ENCODE results near the gene CPSF4. TPM values are rescaled to one million over a fixed set of nuclear protein-coding genes. Genes with fewer than 3 reads are reported as not detected.

CPSF4 gene
- total and polyA plus RNA-seq, 7 experiments from 2014 or later, result 22.4 to 69.4 (median 42.9) TPM

GRCh38 chr7:99406557-99406956, 32.2 kb upstream of the CPSF4 start:
- Mint-ChIP-seq H3K27ac (peak overlapping the region; percentile 90 to 97 (median 97)), H3K9me3 (peaks cover 0 to 5% (median 0%) of the 10 kb centered on the region in 11 donors), H3K4me3 (peak overlapping the region; percentile 29 to 98 (median 96)), H3K36me3 (peaks cover 11 to 29% (median 14%) of the 10 kb centered on the region in 5 donors), H3K27me3 (no peaks in the 10 kb centered on the region), H3K4me1 (peaks cover 43 to 68% (median 47%) of the 10 kb centered on the region in 7 donors)
- no peaks in the 10 kb centered on the region for H3K27me3 ChIP-seq (ENCODE audit: control insufficient read depth in 2 of 2, insufficient read depth in 2 of 2, low read length in 2 of 2)
- H3K27ac ChIP-seq (ENCODE audit: low read depth, low read length), result peak overlapping the region; percentile 93
- intact Hi-C loops (cut with micrococcal nuclease), result loop anchor here (5.0 to 10.0 kb wide), 3 partner anchors 34 to 678 kb away; partner anchors contain the start of genes ARPC1B (in 1 of the 2), COPS6 (in 1 of the 2), SMURF1 (in 1 of the 2) and ZNF3 (in 1 of the 2)
- H3K4me3 ChIP-seq (ENCODE audit: low read length), result no peak overlapping the region
- no peak for DNase-seq
- H3K36me3 ChIP-seq (ENCODE audit: control insufficient read depth in 2 of 3, insufficient read depth in 3 of 3, low read length in 3 of 3), result peaks cover 11 to 48% (median 15%) of the 10 kb centered on the region in 3 experiments
- CTCF ChIA-PET, result interaction anchor here (1.0 kb wide), 1 partner anchor 41 kb away, joined by 3 read pairs; no protein-coding TSS in a partner anchor
- ATAC-seq, result no peak
- POLR2A ChIA-PET, result interaction anchor here (1.1 to 5.0 kb wide), 9 partner anchors 7 to 151 kb away, joined by 3 to 62 read pairs (median 22); partner anchors contain the start of genes ARPC1B, ZNF394 and ZNF655
- H3K9me3 ChIP-seq (ENCODE audit: control insufficient read depth in 2 of 3, low read length in 3 of 3), result no peaks in the 10 kb centered on the region
- H3K4me1 ChIP-seq (ENCODE audit: control insufficient read depth in 2 of 2, insufficient read depth in 2 of 2, low read length in 2 of 2), result peaks cover 26 to 37% of the 10 kb centered on the region in 2 donors

GRCh38 chr7:99407872-99408378, 30.8 kb upstream of the CPSF4 start:
- ChIA-PET CTCF (interaction anchor here (0.6 to 0.9 kb wide), 2 partner anchors 17 to 59 kb away, joined by 3 to 4 read pairs; no protein-coding TSS in a partner anchor), POLR2A (interaction anchor here (0.5 to 5.0 kb wide), 17 partner anchors 9 to 1021 kb away, joined by 3 to 62 read pairs (median 6); partner anchors contain the start of genes ARPC1A, ARPC1B, CPSF4 and MEPCE)
- Mint-ChIP-seq H3K4me1 (peaks cover 41 to 69% (median 45%) of the 10 kb centered on the region in 7 donors), H3K4me3 (peak overlapping the region; percentile 91 to 98 (median 96)), H3K36me3 (peaks cover 10 to 28% (median 15%) of the 10 kb centered on the region in 5 donors), H3K9me3 (peaks cover 0 to 4% (median 0%) of the 10 kb centered on the region in 11 donors), H3K27me3 (no peaks in the 10 kb centered on the region), H3K27ac (peak overlapping the region; percentile 94 to 98 (median 97))
- no peak for ATAC-seq
- intact Hi-C loops (cut with micrococcal nuclease), result loop anchor here (1.0 to 10.0 kb wide), 19 partner anchors 15 to 677 kb away; partner anchors contain the start of genes ARPC1A (in 2 of the 2), ARPC1B (in 2 of the 2), ATP5MF (in 2 of the 2) and ZNF3 (in 2 of the 2)
- Histone ChIP-seq H3K4me3 (ENCODE audit: low read length) (peak overlapping the region; percentile 89), H3K27me3 (ENCODE audit: control insufficient read depth in 2 of 2, insufficient read depth in 2 of 2, low read length in 2 of 2) (no peaks in the 10 kb centered on the region), H3K9me3 (ENCODE audit: control insufficient read depth in 2 of 3, low read length in 3 of 3) (no peaks in the 10 kb centered on the region), H3K27ac (ENCODE audit: low read depth, low read length) (peak overlapping the region; percentile 93), H3K4me1 (ENCODE audit: control insufficient read depth in 2 of 2, insufficient read depth in 2 of 2, low read length in 2 of 2) (peaks cover 26 to 37% of the 10 kb centered on the region in 2 donors), H3K36me3 (ENCODE audit: control insufficient read depth in 2 of 3, insufficient read depth in 3 of 3, low read length in 3 of 3) (peaks cover 18 to 49% (median 19%) of the 10 kb centered on the region in 3 experiments)
- peak in 6 of 9 donors; percentile 10 to 31 (median 19) for DNase-seq

GRCh38 chr7:99408379-99409191, 30.2 kb upstream of the CPSF4 start, which contains the start of the genes BUD31 and PDAP1:
Gene BUD31, plus strand, starts transcription at chr7:99408969. Its CDS starts 2,124 bp downstream, at chr7:99411093.
Gene PDAP1, minus strand, starts transcription at chr7:99408597. Its CDS starts 49 bp downstream, at chr7:99408548.
- Mint-ChIP-seq H3K9me3 (peaks cover 0 to 2% (median 0%) of the 10 kb centered on the region in 11 donors), H3K36me3 (peaks cover 4 to 26% (median 13%) of the 10 kb centered on the region in 5 donors), H3K27ac (peak within 1 kb of the TSS; percentile 94 to 98 (median 97)), H3K4me3 (peak within 1 kb of the TSS; percentile 91 to 98 (median 96)), H3K27me3 (no peaks in the 10 kb centered on the region), H3K4me1 (peaks cover 37 to 67% (median 50%) of the 10 kb centered on the region in 7 donors)
- peaks cover 16 to 49% (median 18%) of the 10 kb centered on the region in 3 experiments for H3K36me3 ChIP-seq (ENCODE audit: control insufficient read depth in 2 of 3, insufficient read depth in 3 of 3, low read length in 3 of 3)
- intact Hi-C loops (cut with micrococcal nuclease), result loop anchor here (1.0 to 10.0 kb wide), 19 partner anchors 15 to 676 kb away; partner anchors contain the start of genes ARPC1A (in 2 of the 2), ARPC1B (in 2 of the 2), ATP5MF (in 2 of the 2) and CPSF4 (in 2 of the 2)
- peak; percentile 96 for ATAC-seq
- POLR2A ChIA-PET, result interaction anchor here (0.7 to 5.0 kb wide), 21 partner anchors 9 to 1021 kb away, joined by 3 to 62 read pairs (median 6); partner anchors contain the start of genes ARPC1A, ARPC1B, CPSF4 and MEPCE
- H3K27ac ChIP-seq (ENCODE audit: low read depth, low read length), result peak within 1 kb of the TSS; percentile 93
- H3K4me3 ChIP-seq (ENCODE audit: low read length), result peak within 1 kb of the TSS; percentile 89
- H3K9me3 ChIP-seq (ENCODE audit: control insufficient read depth in 2 of 3, low read length in 3 of 3), result no peaks in the 10 kb centered on the region
- CTCF ChIA-PET, result interaction anchor here (0.5 to 1.3 kb wide), 11 partner anchors 16 to 1677 kb away, joined by 3 to 11 read pairs (median 3); partner anchors contain the start of gene TRIM56
- DNase-seq, result peak; percentile 92 to 100 (median 98)
- H3K4me1 ChIP-seq (ENCODE audit: control insufficient read depth in 2 of 2, insufficient read depth in 2 of 2, low read length in 2 of 2), result peaks cover 26 to 37% of the 10 kb centered on the region in 2 donors
- H3K27me3 ChIP-seq (ENCODE audit: control insufficient read depth in 2 of 2, insufficient read depth in 2 of 2, low read length in 2 of 2), result no peaks in the 10 kb centered on the region

- Histone ChIP-seq H3K4me1 (ENCODE audit: control insufficient read depth in 2 of 2, insufficient read depth in 2 of 2, low read length in 2 of 2) (peaks cover 26 to 37% of the 10 kb centered on the region in 2 donors), H3K27me3 (ENCODE audit: control insufficient read depth in 2 of 2, insufficient read depth in 2 of 2, low read length in 2 of 2) (no peaks in the 10 kb centered on the region), H3K4me3 (ENCODE audit: low read length) (peak overlapping the region; percentile 89), H3K9me3 (ENCODE audit: control insufficient read depth in 2 of 3, low read length in 3 of 3) (no peaks in the 10 kb centered on the region), H3K36me3 (ENCODE audit: control insufficient read depth in 2 of 3, insufficient read depth in 3 of 3, low read length in 3 of 3) (peaks cover 16 to 46% (median 18%) of the 10 kb centered on the region in 3 experiments), H3K27ac (ENCODE audit: low read depth, low read length) (peak overlapping the region; percentile 93)
- intact Hi-C loops (cut with micrococcal nuclease), result loop anchor here (1.0 to 10.0 kb wide), 9 partner anchors 29 to 676 kb away; partner anchors contain the start of genes ZNF3 (in 2 of the 2), ZSCAN25 (in 2 of the 2), ARPC1B (in 1 of the 2) and COPS6 (in 1 of the 2)
- H3K4me1 Mint-ChIP-seq, result peaks cover 34 to 64% (median 45%) of the 10 kb centered on the region in 7 donors
- peak overlapping the region; percentile 94 to 97 (median 97) for H3K27ac Mint-ChIP-seq
- H3K4me3 Mint-ChIP-seq, result peak overlapping the region; percentile 91 to 98 (median 96)
- peaks cover 0 to 2% (median 0%) of the 10 kb centered on the region in 11 donors for H3K9me3 Mint-ChIP-seq
- POLR2A ChIA-PET, result interaction anchor here (0.7 to 5.0 kb wide), 18 partner anchors 10 to 1020 kb away, joined by 3 to 62 read pairs (median 6); partner anchors contain the start of genes ARPC1A, ARPC1B, CPSF4 and MEPCE
- CTCF ChIA-PET, result interaction anchor here (0.5 to 1.3 kb wide), 7 partner anchors 16 to 171 kb away, joined by 3 to 11 read pairs (median 3); no protein-coding TSS in a partner anchor
- DNase-seq (peak in 4 of 9 donors; percentile 17 to 28 (median 27)), ATAC-seq (peak; percentile 23)
- peaks cover 4 to 21% (median 13%) of the 10 kb centered on the region in 5 donors for H3K36me3 Mint-ChIP-seq
- H3K27me3 Mint-ChIP-seq, result no peaks in the 10 kb centered on the region
Measured at GRCh38 chr7:99409192-99409572, 29.6 kb upstream of the CPSF4 start.

GRCh38 chr7:99409806-99410205, 28.9 kb upstream of the CPSF4 start:
- DNase-seq, result no peak
- peaks cover 0 to 2% (median 0%) of the 10 kb centered on the region in 11 donors for H3K9me3 Mint-ChIP-seq
- POLR2A ChIA-PET, result interaction anchor here (1.3 to 5.0 kb wide), 7 partner anchors 11 to 530 kb away, joined by 4 to 62 read pairs (median 25); partner anchors contain the start of genes ARPC1A, ARPC1B and ZNF394
- H3K27me3 Mint-ChIP-seq, result no peaks in the 10 kb centered on the region
- H3K27ac ChIP-seq (ENCODE audit: low read depth, low read length), result peak overlapping the region; percentile 93
- peak overlapping the region; percentile 94 to 97 (median 97) for H3K27ac Mint-ChIP-seq
- CTCF ChIA-PET, result interaction anchor here (0.9 to 1.1 kb wide), 2 partner anchors 48 to 50 kb away, joined by 3 read pairs; no protein-coding TSS in a partner anchor
- no peaks in the 10 kb centered on the region for H3K27me3 ChIP-seq (ENCODE audit: control insufficient read depth in 2 of 2, insufficient read depth in 2 of 2, low read length in 2 of 2)
- H3K4me1 ChIP-seq (ENCODE audit: control insufficient read depth in 2 of 2, insufficient read depth in 2 of 2, low read length in 2 of 2), result peaks cover 26 to 37% of the 10 kb centered on the region in 2 donors
- H3K9me3 ChIP-seq (ENCODE audit: control insufficient read depth in 2 of 3, low read length in 3 of 3), result no peaks in the 10 kb centered on the region
- no peak for ATAC-seq
- H3K36me3 Mint-ChIP-seq, result peaks cover 6 to 17% (median 14%) of the 10 kb centered on the region in 5 donors
- H3K36me3 ChIP-seq (ENCODE audit: control insufficient read depth in 2 of 3, insufficient read depth in 3 of 3, low read length in 3 of 3), result peaks cover 16 to 46% (median 18%) of the 10 kb centered on the region in 3 experiments
- H3K4me3 Mint-ChIP-seq, result peak overlapping the region; percentile 91 to 98 (median 96)
- peak overlapping the region; percentile 89 for H3K4me3 ChIP-seq (ENCODE audit: low read length)
- peaks cover 32 to 61% (median 43%) of the 10 kb centered on the region in 7 donors for H3K4me1 Mint-ChIP-seq
- intact Hi-C loops (cut with micrococcal nuclease), result loop anchor here (1.0 to 10.0 kb wide), 9 partner anchors 28 to 675 kb away; partner anchors contain the start of genes ZNF3 (in 2 of the 2), ZSCAN25 (in 2 of the 2), ARPC1B (in 1 of the 2) and COPS6 (in 1 of the 2)

Measured in naive thymus-derived CD4-positive, alpha-beta T cell (primary cell).